ENCODE data around the gene HEXIM1.

DNA sequence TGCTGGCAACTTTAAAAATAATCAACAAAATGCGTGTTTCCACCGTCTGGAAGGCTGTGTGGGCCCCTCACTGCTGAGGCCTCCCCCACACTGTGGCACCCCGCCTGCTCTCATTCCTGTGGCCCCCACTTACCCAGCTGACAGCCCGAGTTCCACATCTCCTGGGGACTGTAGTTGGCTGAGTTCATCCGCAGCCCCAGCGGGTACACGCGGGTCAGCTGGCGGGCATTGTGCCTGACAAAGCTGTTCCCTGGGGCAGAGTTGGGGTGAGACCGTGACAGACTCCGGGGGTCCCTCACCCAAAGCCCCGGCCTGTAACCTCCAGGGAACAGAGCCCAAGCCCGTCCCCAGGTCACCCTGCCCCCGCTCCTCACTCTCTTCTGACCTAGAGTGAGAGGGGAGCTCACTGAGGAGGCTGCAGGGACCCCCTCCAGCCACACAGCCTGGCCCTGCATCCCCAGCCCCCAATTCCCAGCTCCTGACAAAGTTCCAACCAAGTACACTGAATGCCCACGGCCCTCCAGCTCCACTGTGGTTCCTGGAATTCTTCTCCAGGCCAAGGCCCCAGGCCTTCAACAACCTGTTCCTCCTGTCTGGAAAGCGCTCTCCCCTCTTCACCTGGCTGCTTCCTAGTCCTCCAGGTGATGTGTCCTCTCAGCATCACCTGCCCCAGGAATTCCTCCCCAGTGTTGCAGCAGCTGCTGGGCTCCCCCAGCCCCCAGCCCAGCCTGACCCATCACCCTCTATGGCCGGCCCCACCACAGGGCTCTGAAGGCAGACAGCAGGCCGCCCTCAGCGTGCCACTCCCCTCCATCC lies 34.0 kb upstream of the HEXIM1 start:
- TF ChIP-seq, protein P1, sequence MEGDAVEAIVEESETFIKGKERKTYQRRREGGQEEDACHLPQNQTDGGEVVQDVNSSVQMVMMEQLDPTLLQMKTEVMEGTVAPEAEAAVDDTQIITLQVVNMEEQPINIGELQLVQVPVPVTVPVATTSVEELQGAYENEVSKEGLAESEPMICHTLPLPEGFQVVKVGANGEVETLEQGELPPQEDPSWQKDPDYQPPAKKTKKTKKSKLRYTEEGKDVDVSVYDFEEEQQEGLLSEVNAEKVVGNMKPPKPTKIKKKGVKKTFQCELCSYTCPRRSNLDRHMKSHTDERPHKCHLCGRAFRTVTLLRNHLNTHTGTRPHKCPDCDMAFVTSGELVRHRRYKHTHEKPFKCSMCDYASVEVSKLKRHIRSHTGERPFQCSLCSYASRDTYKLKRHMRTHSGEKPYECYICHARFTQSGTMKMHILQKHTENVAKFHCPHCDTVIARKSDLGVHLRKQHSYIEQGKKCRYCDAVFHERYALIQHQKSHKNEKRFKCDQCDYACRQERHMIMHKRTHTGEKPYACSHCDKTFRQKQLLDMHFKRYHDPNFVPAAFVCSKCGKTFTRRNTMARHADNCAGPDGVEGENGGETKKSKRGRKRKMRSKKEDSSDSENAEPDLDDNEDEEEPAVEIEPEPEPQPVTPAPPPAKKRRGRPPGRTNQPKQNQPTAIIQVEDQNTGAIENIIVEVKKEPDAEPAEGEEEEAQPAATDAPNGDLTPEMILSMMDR (IDR thresholded peaks at IDR 0.05): no peak
- no peak for TF ChIP-seq POLR2A (IDR thresholded peaks at IDR 0.05)

All from heart left ventricle (tissue), 13 donors.